Mammary epithelial cell (primary cell): ENCODE measurements around the gene MAP4K3.

Experiments
- CTCF ChIP-seq, 2 donors: IDR thresholded peaks in 1 of 2; conservative IDR thresholded peaks in 1 of 2; 2 replicates each; pipeline ENCODE4 v1.5.1; 2011 to 2012; ENCODE audit warnings: inconsistent platforms in 2 of 2, low read length in 2 of 2, mild to moderate bottlenecking in 2 of 2, control low read depth in 1 of 2, low read depth in 1 of 2; ENCODE audit not compliant: insufficient read depth in 1 of 2; ENCODE audit errors: extremely low read depth in 1 of 2
- EZH2 ChIP-seq: IDR thresholded peaks from 2 replicates; pipeline ENCODE4 v1.6.1; 2012; ENCODE audit warnings: low read length, inconsistent platforms, borderline replicate concordance

DNA sequence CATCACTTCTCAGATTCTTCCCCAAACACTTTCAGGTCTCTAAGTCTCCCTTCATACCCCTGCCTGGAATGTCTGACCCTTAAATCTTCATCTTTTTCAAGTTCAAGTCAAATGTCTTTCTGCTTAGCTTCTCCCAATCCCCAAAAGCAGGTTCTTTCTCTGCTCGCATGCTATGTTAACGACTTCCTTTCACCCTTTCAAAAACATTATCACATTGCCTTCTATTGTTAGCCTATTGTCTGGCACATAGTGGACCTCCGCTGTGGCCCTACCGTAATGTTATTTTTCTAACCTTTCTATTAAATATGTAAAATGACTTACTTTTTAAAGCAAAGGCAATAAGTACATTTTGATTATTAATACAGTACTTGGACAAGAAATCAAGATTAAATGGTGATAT, 195.5 kb downstream of the MAP4K3 start:
- no peak for TF ChIP-seq CTCF (conservative IDR thresholded peaks at IDR 0.05 in 1 of 2, IDR thresholded peaks at IDR 0.05 in 1 of 2; ENCODE audit: extremely low read depth in 1 of 2, insufficient read depth in 1 of 2, low read depth in 1 of 2, low read length in 2 of 2)
- no peak for TF ChIP-seq EZH2
